ENCODE results near the gene CC2D1B. TPM values are rescaled to one million over a fixed set of nuclear protein-coding genes. Genes with fewer than 3 reads are reported as not detected.

The CC2D1B gene
- total and polyA plus RNA-seq, 9 of the 15 experiments (the other 6 are each of a cell fraction or from before 2014, with no cell fraction given): 1.2 to 33.6 (median 25.5) TPM

DNA sequence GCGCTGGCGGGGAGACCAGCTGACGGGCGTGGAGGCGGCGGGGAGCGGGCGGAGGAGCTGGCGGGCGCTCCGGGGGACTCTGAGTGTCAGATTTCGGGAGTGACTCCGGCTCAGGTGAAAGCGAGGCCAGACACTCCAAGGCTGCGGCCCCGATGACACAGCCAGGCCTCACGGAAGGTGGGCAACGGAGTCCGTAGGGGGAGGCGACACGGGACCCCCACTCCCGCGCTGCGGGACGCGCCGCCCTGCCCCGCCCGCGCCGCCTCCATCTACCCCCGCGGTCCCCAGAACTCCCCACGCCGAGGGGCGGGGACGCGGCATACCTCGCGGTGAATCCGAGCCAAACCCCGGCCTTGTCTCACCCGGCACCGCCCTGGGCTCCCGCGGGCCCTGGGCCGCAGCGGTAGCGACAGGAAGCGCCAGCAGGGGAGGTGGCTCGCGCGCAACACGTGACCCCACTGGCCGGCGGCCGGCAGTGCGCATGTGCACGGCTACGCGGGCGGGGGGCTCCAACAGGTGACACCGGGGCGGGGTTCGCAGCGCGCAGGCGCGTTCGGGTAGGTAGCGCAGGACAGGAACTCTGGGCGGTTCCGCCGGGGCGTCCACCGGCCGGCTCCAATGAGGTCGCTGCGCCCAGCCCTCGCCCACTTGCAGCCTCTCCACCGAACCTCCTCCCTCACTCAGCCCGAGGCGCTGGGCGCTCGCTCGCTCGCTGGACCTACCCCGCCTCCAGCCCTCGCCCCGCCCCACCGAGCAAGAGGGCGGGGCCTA, at the start of gene CC2D1B (continued):
- TF ChIP-seq ZNF75A (CRISPR knock-in tag; IDR thresholded peaks at IDR 0.05) (no peak), PRMT5 (CRISPR knock-in tag; IDR thresholded peaks at IDR 0.05) (peak; percentile 80; the same call in 1 of the 2 replicates)
- TF ChIP-seq, protein P1, sequence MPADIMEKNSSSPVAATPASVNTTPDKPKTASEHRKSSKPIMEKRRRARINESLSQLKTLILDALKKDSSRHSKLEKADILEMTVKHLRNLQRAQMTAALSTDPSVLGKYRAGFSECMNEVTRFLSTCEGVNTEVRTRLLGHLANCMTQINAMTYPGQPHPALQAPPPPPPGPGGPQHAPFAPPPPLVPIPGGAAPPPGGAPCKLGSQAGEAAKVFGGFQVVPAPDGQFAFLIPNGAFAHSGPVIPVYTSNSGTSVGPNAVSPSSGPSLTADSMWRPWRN (IDR thresholded peaks at IDR 0.05; ENCODE audit: low read depth): peak; percentile 40; the same call in 1 of the 2 replicates

DNA sequence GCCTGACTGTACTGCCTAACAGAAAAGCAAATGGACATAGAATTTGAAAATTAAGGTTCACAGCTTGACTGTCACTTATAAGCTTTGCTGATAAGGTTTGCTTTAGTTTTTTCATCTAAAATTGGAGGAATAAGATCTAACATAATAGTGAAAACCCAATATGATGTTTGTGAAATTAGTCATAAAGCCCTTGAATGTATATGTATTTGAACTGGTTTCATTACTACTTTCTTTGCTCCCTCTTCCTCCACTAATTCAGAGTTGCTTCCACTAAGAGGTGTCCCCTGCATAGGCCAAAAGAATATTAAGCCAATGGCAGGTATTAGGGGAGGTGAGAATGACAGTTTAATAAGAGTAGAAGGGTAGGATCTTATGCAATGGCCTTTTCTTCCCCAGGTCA, 48.9 kb upstream of the CC2D1B start:
- Histone ChIP-seq H3K27me3 (ENCODE audit: control insufficient read depth in 2 of 2, insufficient read depth in 2 of 2, low read length in 2 of 2) (no peaks in the 10 kb centered on the region), H2AFZ (ENCODE audit: low read depth, low read length) (no peak overlapping the region), H4K20me1 (replicated peaks; ENCODE audit: control insufficient read depth, insufficient read depth, low read length) (no peaks in the 10 kb centered on the region), H3K9me1 (ENCODE audit: control insufficient read depth, insufficient read depth, low read length) (no peaks in the 10 kb centered on the region), H3K36me3 (ENCODE audit: control insufficient read depth, insufficient read depth, low read length) (peaks cover 92% of the 10 kb centered on the region), H3K4me2 (ENCODE audit: insufficient read depth, low read length) (no peak overlapping the region), H3K27ac (ENCODE audit: extremely low read depth, low read depth, low read length) (no peak overlapping the region), H3K79me2 (ENCODE audit: control insufficient read depth, insufficient read depth, low read length) (no peaks in the 10 kb centered on the region), H3K4me3 (no peak overlapping the region), H3K4me1 (replicated peaks in 1 of 2; ENCODE audit: control insufficient read depth in 2 of 2, insufficient read depth in 2 of 2, low read length in 2 of 2) (no peaks in the 10 kb centered on the region), H3K9me3 (replicated peaks; ENCODE audit: control insufficient read depth, insufficient read depth, low read depth, low read length) (no peaks in the 10 kb centered on the region), H3K9ac (ENCODE audit: insufficient read depth in 1 of 2, low read depth in 2 of 2, low read length in 2 of 2) (no peak overlapping the region)
- ATAC-seq (no peak), FAIRE-seq (no peak), DNase-seq (ENCODE audit: extremely low read depth in 1 of 4, low spot score in 3 of 4) (no peak)
- TF ChIP-seq CEBPG (CRISPR knock-in tag; IDR thresholded peaks at IDR 0.05) (no peak), CEBPG (tag; conservative IDR thresholded peaks at IDR 0.05 in 1 of 2, IDR thresholded peaks at IDR 0.05 in 1 of 2) (no peak), ZNF133 (CRISPR knock-in tag; IDR thresholded peaks at IDR 0.05) (no peak), JUN (IDR thresholded peaks at IDR 0.05; ENCODE audit: borderline replicate concordance, low read depth, low read length) (no peak), JUN (CRISPR knock-in tag; IDR thresholded peaks at IDR 0.05; ENCODE audit: borderline replicate concordance) (no peak), FOXM1 (IDR thresholded peaks at IDR 0.05; ENCODE audit: low read depth) (no peak), FOXM1 (CRISPR knock-in tag; IDR thresholded peaks at IDR 0.05; ENCODE audit: low read depth) (no peak), GATAD2A (IDR thresholded peaks at IDR 0.05) (no peak)
- TF ChIP-seq, protein P2, sequence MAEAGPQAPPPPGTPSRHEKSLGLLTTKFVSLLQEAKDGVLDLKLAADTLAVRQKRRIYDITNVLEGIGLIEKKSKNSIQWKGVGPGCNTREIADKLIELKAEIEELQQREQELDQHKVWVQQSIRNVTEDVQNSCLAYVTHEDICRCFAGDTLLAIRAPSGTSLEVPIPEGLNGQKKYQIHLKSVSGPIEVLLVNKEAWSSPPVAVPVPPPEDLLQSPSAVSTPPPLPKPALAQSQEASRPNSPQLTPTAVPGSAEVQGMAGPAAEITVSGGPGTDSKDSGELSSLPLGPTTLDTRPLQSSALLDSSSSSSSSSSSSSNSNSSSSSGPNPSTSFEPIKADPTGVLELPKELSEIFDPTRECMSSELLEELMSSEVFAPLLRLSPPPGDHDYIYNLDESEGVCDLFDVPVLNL (CRISPR knock-in tag; IDR thresholded peaks at IDR 0.05; ENCODE audit: low read depth): no peak
- TF ChIP-seq, protein P3, sequence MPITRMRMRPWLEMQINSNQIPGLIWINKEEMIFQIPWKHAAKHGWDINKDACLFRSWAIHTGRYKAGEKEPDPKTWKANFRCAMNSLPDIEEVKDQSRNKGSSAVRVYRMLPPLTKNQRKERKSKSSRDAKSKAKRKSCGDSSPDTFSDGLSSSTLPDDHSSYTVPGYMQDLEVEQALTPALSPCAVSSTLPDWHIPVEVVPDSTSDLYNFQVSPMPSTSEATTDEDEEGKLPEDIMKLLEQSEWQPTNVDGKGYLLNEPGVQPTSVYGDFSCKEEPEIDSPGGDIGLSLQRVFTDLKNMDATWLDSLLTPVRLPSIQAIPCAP (CRISPR knock-in tag; IDR thresholded peaks at IDR 0.05; ENCODE audit: borderline replicate concordance): no peak
- ChIA-PET CTCF (ENCODE audit: low intra/inter-chr PET ratio) (no interaction called here), POLR2A (interaction anchor here (0.7 to 7.7 kb wide), 2 partner anchors 8 to 86 kb away, joined by 4 to 58 read pairs; partner anchors contain the start of genes ORC1 and PRPF38A)
- no TSS peak for BruUV-seq (replicated peaks)
- in situ Hi-C loops (cut with MboI): no loop called here
- intact Hi-C loops (cut with micrococcal nuclease): no loop called here
